ENCODE data around the gene BET1.

The BET1 gene

DNA sequence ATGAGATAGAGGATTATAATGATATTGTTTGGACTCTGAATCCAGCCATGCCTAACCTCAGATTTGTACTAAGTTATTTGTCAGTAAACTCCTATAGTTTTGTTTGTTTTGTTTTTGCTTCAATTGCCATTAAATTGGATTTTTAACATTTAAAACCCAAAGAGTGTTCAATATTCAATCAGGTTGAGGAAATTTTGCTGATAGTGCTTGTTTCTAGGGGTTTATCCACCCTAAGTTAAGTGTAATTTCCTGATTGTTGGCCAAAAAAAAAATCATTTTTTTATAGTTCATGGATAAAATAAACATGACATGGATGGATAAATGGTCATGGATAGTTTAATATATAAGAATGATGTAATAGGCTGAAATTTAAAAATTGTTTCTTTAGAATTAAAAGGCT lies 11.4 kb upstream of the BET1 start:
- TF ChIP-seq, protein P1, sequence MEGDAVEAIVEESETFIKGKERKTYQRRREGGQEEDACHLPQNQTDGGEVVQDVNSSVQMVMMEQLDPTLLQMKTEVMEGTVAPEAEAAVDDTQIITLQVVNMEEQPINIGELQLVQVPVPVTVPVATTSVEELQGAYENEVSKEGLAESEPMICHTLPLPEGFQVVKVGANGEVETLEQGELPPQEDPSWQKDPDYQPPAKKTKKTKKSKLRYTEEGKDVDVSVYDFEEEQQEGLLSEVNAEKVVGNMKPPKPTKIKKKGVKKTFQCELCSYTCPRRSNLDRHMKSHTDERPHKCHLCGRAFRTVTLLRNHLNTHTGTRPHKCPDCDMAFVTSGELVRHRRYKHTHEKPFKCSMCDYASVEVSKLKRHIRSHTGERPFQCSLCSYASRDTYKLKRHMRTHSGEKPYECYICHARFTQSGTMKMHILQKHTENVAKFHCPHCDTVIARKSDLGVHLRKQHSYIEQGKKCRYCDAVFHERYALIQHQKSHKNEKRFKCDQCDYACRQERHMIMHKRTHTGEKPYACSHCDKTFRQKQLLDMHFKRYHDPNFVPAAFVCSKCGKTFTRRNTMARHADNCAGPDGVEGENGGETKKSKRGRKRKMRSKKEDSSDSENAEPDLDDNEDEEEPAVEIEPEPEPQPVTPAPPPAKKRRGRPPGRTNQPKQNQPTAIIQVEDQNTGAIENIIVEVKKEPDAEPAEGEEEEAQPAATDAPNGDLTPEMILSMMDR (IDR thresholded peaks at IDR 0.05; ENCODE audit: low read depth, low read length) = no peak
- DNase-seq (ENCODE audit: extremely low read depth, low read depth) = no peak

DNA sequence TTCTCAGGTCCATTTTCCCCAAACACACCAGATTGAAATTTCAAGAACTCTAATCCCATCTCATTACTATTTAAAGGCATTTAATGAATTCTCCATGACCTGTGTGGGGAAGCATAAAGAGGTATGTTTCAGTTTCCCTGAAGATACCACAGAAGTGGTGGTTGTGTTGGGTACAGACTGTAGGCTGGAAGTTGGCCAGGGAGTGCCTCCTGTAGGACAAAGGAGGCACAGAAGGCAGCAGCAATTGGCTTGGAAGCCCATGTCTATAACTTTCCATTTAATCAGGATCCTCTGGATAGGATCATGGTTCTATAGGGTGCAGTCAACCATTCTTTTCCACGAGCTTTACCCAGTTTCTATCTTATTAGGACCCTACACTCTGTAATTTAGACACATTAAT lies 8.6 kb upstream of the BET1 start:
- TF ChIP-seq, protein P1 (IDR thresholded peaks at IDR 0.05; ENCODE audit: low read depth, low read length) = no peak
- no peak for DNase-seq (ENCODE audit: extremely low read depth, low read depth)

DNA sequence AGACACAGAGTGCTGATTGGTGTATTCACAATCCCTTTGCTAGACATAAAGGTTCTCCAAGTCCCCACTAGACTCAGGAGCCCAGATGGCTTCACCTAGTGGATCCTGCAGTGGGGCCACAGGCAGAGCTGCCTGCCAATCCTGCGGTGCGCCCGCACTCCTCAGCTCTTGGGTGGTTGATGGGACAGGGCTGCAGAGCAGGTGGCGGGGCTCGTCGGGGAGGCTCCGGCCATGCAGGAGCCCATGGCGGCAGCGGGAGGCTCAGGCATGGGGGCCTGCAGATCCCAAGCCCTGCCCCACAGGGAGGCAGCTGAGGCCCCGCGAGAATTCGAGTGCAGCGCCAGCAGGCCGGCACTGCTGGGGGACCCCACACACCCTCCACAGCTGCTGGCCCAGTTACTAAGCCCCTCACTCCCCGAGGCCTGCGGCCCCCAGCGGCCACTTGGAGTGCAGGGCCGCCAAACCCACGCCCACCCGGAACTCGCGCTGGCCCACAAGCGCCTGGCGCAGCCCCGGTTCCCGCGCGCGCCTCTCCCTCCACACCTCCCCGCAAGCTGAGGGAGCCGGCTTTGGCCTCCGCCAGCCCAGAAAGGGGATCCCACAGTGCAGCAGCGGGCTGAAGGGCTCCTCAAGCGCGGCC lies 7.7 kb upstream of the BET1 start:
- TF ChIP-seq, protein P1 (IDR thresholded peaks at IDR 0.05; ENCODE audit: low read depth, low read length) = no peak
- DNase-seq (ENCODE audit: extremely low read depth, low read depth) = no peak

DNA sequence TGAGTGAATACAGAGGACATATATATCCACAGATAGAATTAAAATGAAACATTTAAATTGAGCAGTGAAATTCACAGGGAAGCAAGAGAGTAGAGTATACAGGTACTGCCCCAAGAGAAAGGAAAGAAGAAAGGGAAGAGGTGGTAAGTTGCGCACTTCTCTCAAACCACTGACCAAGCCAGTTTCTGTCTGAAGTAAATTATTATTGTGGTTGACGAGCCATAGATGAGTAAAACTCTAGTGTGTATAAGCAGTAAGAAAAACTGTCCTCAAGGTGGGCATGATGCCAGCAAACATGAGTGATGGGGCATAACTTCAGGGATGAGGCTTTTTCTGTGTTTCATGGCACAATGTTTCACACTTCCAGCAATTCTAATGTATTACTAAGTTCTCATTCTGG lies 4.4 kb upstream of the BET1 start:
- DNase-seq (ENCODE audit: extremely low read depth, low read depth) = no peak
- TF ChIP-seq, protein P1 (IDR thresholded peaks at IDR 0.05; ENCODE audit: low read depth, low read length) = no peak

DNA sequence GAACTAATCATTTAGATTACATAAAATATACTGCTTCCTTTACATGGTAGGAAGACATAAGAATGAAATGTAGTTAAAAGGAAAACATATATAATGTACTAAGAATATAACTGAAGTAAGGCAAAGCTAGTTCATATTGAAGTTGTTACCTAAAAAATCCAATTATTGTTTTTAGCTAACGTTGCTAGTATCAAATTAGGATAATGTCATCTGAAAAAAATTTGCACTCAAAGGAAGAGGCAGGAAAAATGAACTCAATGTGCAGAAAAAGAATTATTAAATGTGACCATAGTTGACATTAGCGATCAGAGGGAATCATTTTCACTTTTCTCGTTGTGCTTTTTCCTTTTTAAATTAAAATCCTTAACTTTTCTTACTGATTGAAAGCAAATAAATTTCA lies 1.6 kb upstream of the BET1 start:
- TF ChIP-seq, protein P1 (IDR thresholded peaks at IDR 0.05; ENCODE audit: low read depth, low read length) = no peak
- no peak for DNase-seq (ENCODE audit: extremely low read depth, low read depth)

DNA sequence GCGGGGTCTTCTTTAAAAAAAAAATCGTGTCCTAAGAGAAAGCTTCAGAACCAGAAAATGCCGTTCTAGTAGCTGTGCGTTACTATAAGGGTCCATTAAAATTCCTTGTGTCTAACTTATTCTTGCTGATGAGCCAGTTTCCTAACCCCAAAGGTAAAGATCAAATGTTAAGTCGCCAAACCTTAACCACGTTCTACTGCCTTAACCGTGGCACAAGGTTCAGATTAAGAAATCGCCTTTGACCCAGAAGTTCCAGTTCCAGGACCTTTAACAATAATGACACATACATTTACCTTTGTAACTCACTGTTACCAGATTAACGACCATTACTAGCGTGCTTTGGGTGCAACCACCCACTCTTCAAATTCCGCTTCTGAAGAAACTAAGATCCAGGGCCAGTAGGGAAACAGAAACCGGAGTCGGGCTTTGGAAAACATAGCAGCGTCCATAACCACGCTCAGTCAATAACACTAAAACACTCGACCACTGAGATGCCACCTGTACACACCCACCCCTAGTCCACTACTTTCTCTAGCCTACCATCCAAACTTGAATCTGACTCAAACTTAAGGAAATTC lies 620 bp downstream of the BET1 start:
- no peak for DNase-seq (ENCODE audit: extremely low read depth, low read depth)
- TF ChIP-seq, protein P1 (IDR thresholded peaks at IDR 0.05; ENCODE audit: low read depth, low read length) = no peak

DNA sequence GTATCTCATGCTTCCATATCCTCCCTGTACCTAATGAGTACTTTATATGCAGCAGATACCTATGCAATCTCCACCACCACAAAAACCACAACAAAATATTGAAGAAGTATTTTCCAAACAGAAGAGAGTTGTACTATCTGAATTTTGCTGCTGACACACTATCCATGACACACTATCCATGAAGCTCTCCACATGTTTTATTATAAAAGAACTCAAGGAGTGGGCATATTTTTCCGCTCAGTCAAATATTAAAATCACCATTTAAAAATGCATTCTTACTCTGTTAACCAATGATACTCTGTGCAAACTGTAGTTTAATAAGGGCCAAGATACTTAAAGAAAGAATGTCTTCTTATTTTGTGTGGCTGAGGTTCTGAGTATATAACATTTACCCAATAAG lies 2.8 kb downstream of the BET1 start:
- TF ChIP-seq, protein P1 (IDR thresholded peaks at IDR 0.05; ENCODE audit: low read depth, low read length) = no peak
- DNase-seq (ENCODE audit: extremely low read depth, low read depth) = no peak

Measured in AG09319 (cell line).